SU-DHL-6 (cell line): ENCODE measurements around the gene SLC11A2.

Experiments
- H2AFZ ChIP-seq: fragments of 200-600 bp; sonication (generic); 2 replicates; pipeline ENCODE4 v1.6.1; 2014; ENCODE audit warnings: low read depth, mild to moderate bottlenecking, moderate library complexity, mixed read lengths, antibody characterized with exemption, low read length; ENCODE audit not compliant: severe bottlenecking
- H3F3A ChIP-seq: fragments of 200-600 bp; shearing (Covaris generic); 2 replicates; pipeline ENCODE4 v1.6.0; 2016; ENCODE audit warnings: antibody characterized with exemption, mild to moderate bottlenecking; ENCODE audit not compliant: insufficient read depth
- H3K27ac ChIP-seq: fragments of 200-600 bp; sonication (generic); 2 replicates; pipeline ENCODE4 v1.5.1; 2016; ENCODE audit warnings: low read depth, mild to moderate bottlenecking, low read length, moderate library complexity, mixed read lengths
- H3K27me3 ChIP-seq: fragments of 200-600 bp; sonication (generic), shearing (Covaris generic); 2 replicates; pipeline ENCODE4 v1.6.0; 2014; ENCODE audit warnings: mild to moderate bottlenecking, low read length
- H3K36me3 ChIP-seq: fragments of 200-600 bp; sonication (generic); 2 replicates; pipeline ENCODE4 v1.6.1; 2014; ENCODE audit warnings: mild to moderate bottlenecking, low read length, mixed read lengths
- H3K4me2 ChIP-seq: fragments of 300-600, 200-600 bp; shearing (Covaris generic), sonication (generic); 2 replicates; pipeline ENCODE4 v1.6.0; 2014; ENCODE audit warnings: low read length, low read depth, mild to moderate bottlenecking; ENCODE audit not compliant: poor library complexity, severe bottlenecking
- H3K4me3 ChIP-seq: fragments of 200-600 bp; sonication (generic); 2 replicates; pipeline ENCODE4 v1.5.1; 2014; ENCODE audit warnings: antibody characterized with exemption, low read length, mild to moderate bottlenecking, mixed read lengths; ENCODE audit not compliant: insufficient read depth, poor library complexity, severe bottlenecking
- H3K79me2 ChIP-seq: fragments of 200-600 bp; sonication (generic); 2 replicates; pipeline ENCODE4 v1.6.1; 2014; ENCODE audit warnings: mild to moderate bottlenecking, low read length, moderate library complexity; ENCODE audit not compliant: insufficient read depth
- H3K9ac ChIP-seq: fragments of 200-600 bp; sonication (generic); 2 replicates; pipeline ENCODE4 v1.7.0; 2014; ENCODE audit warnings: mild to moderate bottlenecking, low read length
- H3K9me2 ChIP-seq: fragments of 200-600 bp; sonication (generic); replicated peaks from 2 replicates; pipeline ENCODE4 v1.6.1; 2014; ENCODE audit warnings: low read length; ENCODE audit not compliant: insufficient read depth
- H3K9me3 ChIP-seq: fragments of 200-600 bp; sonication (generic); 2 replicates; pipeline ENCODE4 v1.6.1; 2014; ENCODE audit warnings: low read length, mixed read lengths; ENCODE audit not compliant: insufficient read depth
- H4K20me1 ChIP-seq: fragments of 200-600 bp; sonication (generic); 2 replicates; pipeline ENCODE4 v1.6.1; 2014; ENCODE audit warnings: low read depth, mild to moderate bottlenecking, antibody characterized with exemption, low read length, moderate library complexity, mixed read lengths
- CTCF ChIP-seq: fragments of 200-600 bp; sonication (generic); IDR thresholded peaks from one replicate; pipeline ENCODE4 v1.5.1; 2017; ENCODE audit warnings: antibody characterized with exemption, mild to moderate bottlenecking, low read length, moderate library complexity; ENCODE audit not compliant: insufficient read depth, poor library complexity, severe bottlenecking
- EZH2phosphoT487 ChIP-seq: fragments of 200-600 bp; sonication (generic), shearing (Covaris generic); conservative IDR thresholded peaks from 2 replicates; pipeline ENCODE4 v1.6.1; 2018; ENCODE audit warnings: mild to moderate bottlenecking, antibody characterized with exemption, low read length, moderate library complexity, mixed read lengths

The SLC11A2 gene

GRCh38 chr12:50947933-50948626 is 78.1 kb downstream of the SLC11A2 start:
- Histone ChIP-seq H4K20me1 (no peaks in the 10 kb centered on the region), H3F3A (no peaks in the 10 kb centered on the region), H3K9me2 (no peaks in the 10 kb centered on the region), H3K9ac (no peak overlapping the region), H3K4me2 (no peak overlapping the region), H2AFZ (no peak overlapping the region), H3K79me2 (no peaks in the 10 kb centered on the region), H3K4me3 (no peak overlapping the region), H3K27me3 (no peaks in the 10 kb centered on the region), H3K36me3 (no peaks in the 10 kb centered on the region), H3K27ac (no peak overlapping the region), H3K9me3 (no peaks in the 10 kb centered on the region)
- TF ChIP-seq CTCF: no peak
- no peak for TF ChIP-seq EZH2phosphoT487

- TF ChIP-seq EZH2phosphoT487: no peak
- no peak for TF ChIP-seq CTCF
- Histone ChIP-seq H3K36me3 (0 out of 2 replicates have a peak, but pooled peaks cover 2% of the 10 kb centered on the region), H3K4me2 (no peak overlapping the region), H3K27ac (no peak overlapping the region), H3K9me2 (no peaks in the 10 kb centered on the region), H3K4me3 (no peak overlapping the region), H3K79me2 (no peaks in the 10 kb centered on the region), H3F3A (peaks cover 7% of the 10 kb centered on the region; the same call in 1 of the 2 replicates), H4K20me1 (no peaks in the 10 kb centered on the region), H2AFZ (no peak overlapping the region), H3K9me3 (peaks cover 17% of the 10 kb centered on the region; the same call in 1 of the 2 replicates), H3K9ac (no peak overlapping the region), H3K27me3 (no peaks in the 10 kb centered on the region)
These were observed 88.5 kb downstream of the SLC11A2 start for GRCh38 chr12:50937653-50938052.

- no peak overlapping the region for H3K4me3 ChIP-seq
- H3K27me3 ChIP-seq: no peaks in the 10 kb centered on the region
- H3K36me3 ChIP-seq: peaks cover 7% of the 10 kb centered on the region; the same call in 1 of the 2 replicates
- H2AFZ ChIP-seq: no peak overlapping the region
- no peaks in the 10 kb centered on the region for H3K79me2 ChIP-seq
- peaks cover 17% of the 10 kb centered on the region; the same call in 1 of the 2 replicates for H3K9me3 ChIP-seq
- no peaks in the 10 kb centered on the region for H4K20me1 ChIP-seq
- no peak for TF ChIP-seq CTCF
- no peak for TF ChIP-seq EZH2phosphoT487
- peaks cover 7% of the 10 kb centered on the region; the same call in 1 of the 2 replicates for H3F3A ChIP-seq
- no peak overlapping the region for H3K4me2 ChIP-seq
- H3K27ac ChIP-seq: no peak overlapping the region
- no peaks in the 10 kb centered on the region for H3K9me2 ChIP-seq
- H3K9ac ChIP-seq: no peak overlapping the region
These were observed 89.2 kb downstream of the SLC11A2 start for GRCh38 chr12:50936821-50937530.
